H9 (cell line): ENCODE data around the gene DAPK2. TPM values are rescaled to one million over a fixed set of nuclear protein-coding genes. Genes with fewer than 3 reads are reported as not detected.
A peak's percentile ranks its signal among the peaks of the same experiment; 100 is the strongest.

ENCODE experiments used
- DNase-seq: peaks from one replicate; pipeline ENCODE4 v3.0.0-alpha.2; 2017
- H2AFZ ChIP-seq: one replicate; pipeline ENCODE4 v1.6.1; 2013; ENCODE audit warnings: mild to moderate bottlenecking, low read length, control low read depth, moderate library complexity
- H2AK5ac ChIP-seq: 2 replicates; pipeline ENCODE4 v1.6.1; 2013; ENCODE audit warnings: low read length, control low read depth, mixed read lengths; ENCODE audit not compliant: insufficient read length
- H2BK120ac ChIP-seq: one replicate; pipeline ENCODE4 v1.6.1; 2013; ENCODE audit warnings: low read depth, mild to moderate bottlenecking, low read length, control low read depth, inconsistent platforms; ENCODE audit not compliant: poor library complexity, severe bottlenecking
- H2BK12ac ChIP-seq: 2 replicates; pipeline ENCODE4 v1.6.1; 2013; ENCODE audit warnings: low read length, control low read depth, mixed read lengths, low read depth; ENCODE audit not compliant: insufficient read length
- H2BK15ac ChIP-seq: 2 replicates; pipeline ENCODE4 v1.6.1; 2013; ENCODE audit warnings: low read depth, low read length, control low read depth
- H2BK20ac ChIP-seq: one replicate; pipeline ENCODE4 v1.6.1; 2013; ENCODE audit warnings: low read depth, mild to moderate bottlenecking, low read length, control low read depth, inconsistent platforms; ENCODE audit not compliant: poor library complexity, severe bottlenecking
- H2BK5ac ChIP-seq: 2 replicates; pipeline ENCODE4 v1.6.1; 2013; ENCODE audit warnings: low read length, control low read depth, mixed read lengths; ENCODE audit not compliant: insufficient read length
- H3K14ac ChIP-seq: 2 replicates; pipeline ENCODE4 v1.6.1; 2013; ENCODE audit warnings: low read length, control low read depth; ENCODE audit not compliant: insufficient read depth
- H3K18ac ChIP-seq: 2 replicates; pipeline ENCODE4 v1.6.1; 2013; ENCODE audit warnings: low read depth, mild to moderate bottlenecking, mixed read lengths, low read length, control low read depth; ENCODE audit not compliant: insufficient read length
- H3K23ac ChIP-seq: 2 replicates; pipeline ENCODE4 v1.6.1; 2013; ENCODE audit warnings: low read length, control low read depth, mixed read lengths, low read depth; ENCODE audit not compliant: insufficient read length
- H3K23me2 ChIP-seq: 2 replicates; pipeline ENCODE4 v1.6.1; 2013; ENCODE audit warnings: low read depth, mild to moderate bottlenecking, mixed read lengths, low read length, control low read depth; ENCODE audit not compliant: insufficient read length, poor library complexity, severe bottlenecking
- H3K27ac ChIP-seq: 2 replicates; pipeline ENCODE4 v1.5.1; 2013; ENCODE audit warnings: low read length, control low read depth, mixed read lengths, low read depth; ENCODE audit not compliant: insufficient read length
- H3K27me3 ChIP-seq: 2 replicates; pipeline ENCODE4 v1.6.1; 2013; ENCODE audit warnings: low read length, control low read depth, inconsistent platforms; ENCODE audit not compliant: insufficient read depth
- H3K4ac ChIP-seq: 2 replicates; pipeline ENCODE4 v1.6.1; 2013; ENCODE audit warnings: low read depth, mild to moderate bottlenecking, control low read depth, inconsistent platforms, low read length, moderate library complexity
- H3K4me1 ChIP-seq: 2 replicates; pipeline ENCODE4 v1.6.1; 2013; ENCODE audit warnings: low read length, control low read depth, inconsistent platforms; ENCODE audit not compliant: insufficient read depth
- H3K4me2 ChIP-seq: 2 replicates; pipeline ENCODE4 v1.6.1; 2013; ENCODE audit warnings: low read length, control low read depth, mixed read lengths; ENCODE audit not compliant: insufficient read length, insufficient read depth
- H3K56ac ChIP-seq: 2 replicates; pipeline ENCODE4 v1.6.1; 2013; ENCODE audit warnings: low read depth, mild to moderate bottlenecking, mixed read lengths, low read length, control low read depth; ENCODE audit not compliant: insufficient read length
- H3K79me1 ChIP-seq: 2 replicates; pipeline ENCODE4 v1.6.1; 2013; ENCODE audit warnings: low read depth, mild to moderate bottlenecking, moderate library complexity, low read length, control low read depth, inconsistent platforms; ENCODE audit not compliant: insufficient read depth, poor library complexity, severe bottlenecking
- H3K79me2 ChIP-seq: 2 replicates; pipeline ENCODE4 v1.6.1; 2013; ENCODE audit warnings: low read length, control low read depth, inconsistent platforms; ENCODE audit not compliant: insufficient read depth
- H3K9ac ChIP-seq: 2 replicates; pipeline ENCODE4 v1.6.1; 2013; ENCODE audit warnings: low read length, control low read depth, mixed read lengths; ENCODE audit not compliant: insufficient read length; ENCODE audit errors: extremely low read depth
- H3K9me3 ChIP-seq: one replicate; pipeline ENCODE4 v1.6.1; 2013; ENCODE audit warnings: low read depth, low read length, inconsistent platforms; ENCODE audit not compliant: control insufficient read depth
- H3T11ph ChIP-seq: one replicate; pipeline ENCODE4 v1.6.1; 2013; ENCODE audit warnings: mild to moderate bottlenecking, low read length, control low read depth, inconsistent platforms
- H4K20me1 ChIP-seq: one replicate; pipeline ENCODE4 v1.6.1; 2013; ENCODE audit not compliant: control insufficient read depth, insufficient read length, insufficient read depth
- H4K5ac ChIP-seq: 2 replicates; pipeline ENCODE4 v1.6.1; 2013; ENCODE audit warnings: low read depth, mild to moderate bottlenecking, mixed read lengths, low read length, control low read depth; ENCODE audit not compliant: insufficient read length
- H4K8ac ChIP-seq: replicated peaks from 2 replicates; pipeline ENCODE4 v1.6.1; 2013; ENCODE audit warnings: low read length, control low read depth, mixed read lengths, low read depth; ENCODE audit not compliant: insufficient read length
- H4K91ac ChIP-seq: 2 replicates; pipeline ENCODE4 v1.6.1; 2013; ENCODE audit warnings: low read depth, mild to moderate bottlenecking, moderate library complexity, mixed read lengths, low read length, control low read depth; ENCODE audit not compliant: insufficient read length
- H3K27ac Mint-ChIP-seq, 3 experiments: 2 replicates in 2 of 3; 3 replicates in 1 of 3; pipeline ENCODE4 v1.8.0; 2020 to 2021; ENCODE audit warnings: mixed read lengths in 3 of 3, mild to moderate bottlenecking in 1 of 3, moderate library complexity in 1 of 3
- H3K27me3 Mint-ChIP-seq: 2 replicates; pipeline ENCODE4 v1.8.0; 2021; ENCODE audit warnings: low read depth, mild to moderate bottlenecking, moderate library complexity, mixed read lengths
- H3K36me3 Mint-ChIP-seq, 3 experiments: 2 replicates in 2 of 3; 3 replicates in 1 of 3; pipeline ENCODE4 v1.8.0; 2020 to 2021; ENCODE audit warnings: low read depth in 3 of 3, mixed read lengths in 3 of 3; ENCODE audit not compliant: insufficient read depth in 1 of 3
- H3K4me1 Mint-ChIP-seq, 2 experiments: 2 replicates each; pipeline ENCODE4 v1.8.0; 2020; ENCODE audit warnings: mixed read lengths in 2 of 2
- H3K4me3 Mint-ChIP-seq, 2 experiments: 2 replicates in 1 of 2; 3 replicates in 1 of 2; pipeline ENCODE4 v1.8.0; 2020 to 2021; ENCODE audit warnings: mild to moderate bottlenecking in 2 of 2, mixed read lengths in 2 of 2, moderate library complexity in 1 of 2
- H3K9me3 Mint-ChIP-seq, 2 experiments: 2 replicates in 1 of 2; 3 replicates in 1 of 2; pipeline ENCODE4 v1.8.0; 2020; ENCODE audit warnings: mild to moderate bottlenecking in 2 of 2, mixed read lengths in 2 of 2, moderate library complexity in 1 of 2
- WGBS: extraction: QIAGEN DNeasy Blood & Tissue Kit; methylation state at CpG from one replicate; pipeline ENCODE4 v1.1.7; 2013; ENCODE audit warnings: missing lambda C conversion rate, low lambda C conversion rate, mixed read lengths; ENCODE audit not compliant: insufficient read length; ENCODE audit errors: extremely low coverage; 5-methylcytosine and 5-hydroxymethylcytosine counted together
- total RNA-seq: library from RNA; stranded (reverse); gene quantifications from 2 replicates; pipeline ENCODE4 v1.2.1, GENCODE V29; 2021
- TF ChIP-seq, protein P1 (sequence below): fragments of 200-600 bp; sonication (generic); conservative IDR thresholded peaks from 3 replicates; pipeline ENCODE4 v1.8.0; 2021; ENCODE audit warnings: antibody characterized with exemption, mild to moderate bottlenecking

The DAPK2 gene
- total RNA-seq, 1 experiment from 2014 or later = 3.5 TPM

DNA sequence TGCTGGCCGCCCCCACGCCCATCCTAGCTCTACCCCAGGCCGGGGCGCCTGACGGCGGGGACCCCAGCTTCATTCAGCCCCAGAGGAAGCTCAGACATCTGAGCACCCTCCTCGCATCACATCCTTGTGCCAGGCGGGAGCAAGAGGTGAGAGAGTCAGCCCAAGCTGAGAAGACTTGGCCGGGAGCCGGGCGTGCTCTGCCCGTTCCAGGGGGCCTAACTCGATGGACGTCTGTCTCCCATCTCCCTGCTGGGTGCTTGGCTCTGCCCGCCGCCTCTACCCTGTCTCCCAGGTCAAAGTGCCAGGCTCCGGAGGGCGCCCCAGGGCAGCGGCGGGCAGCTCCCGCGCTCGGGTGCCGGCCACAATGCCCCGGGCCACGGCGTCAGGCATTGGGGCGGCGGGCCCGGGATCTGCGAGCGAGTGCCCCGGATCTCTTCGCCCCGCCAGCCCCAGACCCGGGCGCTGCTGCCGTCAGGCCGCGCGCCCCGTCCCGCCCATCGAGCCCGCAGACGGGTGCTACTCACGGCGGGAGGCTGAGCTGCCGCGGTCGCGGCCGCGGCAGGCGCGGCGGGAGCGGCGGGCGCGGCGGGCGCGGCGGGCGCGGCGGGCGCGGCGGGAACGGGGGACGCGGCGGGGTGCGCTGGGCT is 388 bp downstream of the DAPK2 start:
- Histone ChIP-seq H3K27me3 (peaks cover 5% of the 10 kb centered on the region; the same call in 1 of the 2 replicates), H3K9me3 (no peaks in the 10 kb centered on the region), H3K56ac (no peak overlapping the region), H2AFZ (no peak overlapping the region), H3K4ac (no peak overlapping the region), H3K4me2 (peak overlapping the region; percentile 67), H2BK20ac (no peak overlapping the region), H4K20me1 (no peaks in the 10 kb centered on the region), H4K91ac (no peak overlapping the region), H3K23ac (no peak overlapping the region), H3K4me1 (no peaks in the 10 kb centered on the region), H4K5ac (no peak overlapping the region), H3K14ac (no peak overlapping the region; the same call in 1 of the 2 replicates), H2BK12ac (no peak overlapping the region), H3K79me1 (no peaks in the 10 kb centered on the region), H2BK120ac (no peak overlapping the region), H3K9ac (peak overlapping the region; percentile 28), H2BK15ac (no peak overlapping the region), H3K23me2 (peaks cover 11% of the 10 kb centered on the region), H4K8ac (no peak overlapping the region), H2AK5ac (no peak overlapping the region), H3K18ac (no peak overlapping the region), H2BK5ac (no peak overlapping the region), H3K79me2 (no peaks in the 10 kb centered on the region), H3T11ph (no peak overlapping the region), H3K27ac (no peak overlapping the region)
- TF ChIP-seq, protein P1, sequence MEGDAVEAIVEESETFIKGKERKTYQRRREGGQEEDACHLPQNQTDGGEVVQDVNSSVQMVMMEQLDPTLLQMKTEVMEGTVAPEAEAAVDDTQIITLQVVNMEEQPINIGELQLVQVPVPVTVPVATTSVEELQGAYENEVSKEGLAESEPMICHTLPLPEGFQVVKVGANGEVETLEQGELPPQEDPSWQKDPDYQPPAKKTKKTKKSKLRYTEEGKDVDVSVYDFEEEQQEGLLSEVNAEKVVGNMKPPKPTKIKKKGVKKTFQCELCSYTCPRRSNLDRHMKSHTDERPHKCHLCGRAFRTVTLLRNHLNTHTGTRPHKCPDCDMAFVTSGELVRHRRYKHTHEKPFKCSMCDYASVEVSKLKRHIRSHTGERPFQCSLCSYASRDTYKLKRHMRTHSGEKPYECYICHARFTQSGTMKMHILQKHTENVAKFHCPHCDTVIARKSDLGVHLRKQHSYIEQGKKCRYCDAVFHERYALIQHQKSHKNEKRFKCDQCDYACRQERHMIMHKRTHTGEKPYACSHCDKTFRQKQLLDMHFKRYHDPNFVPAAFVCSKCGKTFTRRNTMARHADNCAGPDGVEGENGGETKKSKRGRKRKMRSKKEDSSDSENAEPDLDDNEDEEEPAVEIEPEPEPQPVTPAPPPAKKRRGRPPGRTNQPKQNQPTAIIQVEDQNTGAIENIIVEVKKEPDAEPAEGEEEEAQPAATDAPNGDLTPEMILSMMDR = no peak
- WGBS = no CpG with 5 or more reads among the region's 76 CpGs
- H3K4me3 Mint-ChIP-seq = peak overlapping the region; percentile 58 to 74
- H3K4me1 Mint-ChIP-seq = peaks cover 9 to 19% of the 10 kb centered on the region in 2 experiments
- H3K36me3 Mint-ChIP-seq = no peaks in the 10 kb centered on the region; a peak in 2 of 7 replicates
- DNase-seq = peak; percentile 46
- no peaks in the 10 kb centered on the region for H3K9me3 Mint-ChIP-seq
- H3K27ac Mint-ChIP-seq = no peak overlapping the region
- H3K27me3 Mint-ChIP-seq = peaks cover 43% of the 10 kb centered on the region
